ENCODE results near the gene ADCY3. TPM values are rescaled to one million over a fixed set of nuclear protein-coding genes. Genes with fewer than 3 reads are reported as not detected.

The ADCY3 gene
- polyA plus RNA-seq, 1 donor (not counting 4 experiments of a cell fraction or from before 2014, with no cell fraction given), result 33.2 TPM

GRCh38 chr2:24771061-24771460 lies 149.0 kb downstream of the ADCY3 start:
- H3K27ac ChIP-seq (ENCODE audit: control insufficient read depth, insufficient read depth, low read length), result no peak overlapping the region
- no peak overlapping the region for H3K4me3 ChIP-seq (ENCODE audit: control insufficient read depth in 2 of 3, extremely low read depth in 1 of 3, insufficient read depth in 2 of 3, low read depth in 1 of 3, low read length in 3 of 3)
- H3K36me3 ChIP-seq (ENCODE audit: control insufficient read depth in 2 of 2, extremely low read depth in 1 of 2, insufficient read depth in 2 of 2, low read length in 2 of 2), result no peaks in the 10 kb centered on the region
- H3K4me1 ChIP-seq (ENCODE audit: control insufficient read depth, extremely low read depth, insufficient read depth, low read length), result no peaks in the 10 kb centered on the region
- TF ChIP-seq, protein P1, sequence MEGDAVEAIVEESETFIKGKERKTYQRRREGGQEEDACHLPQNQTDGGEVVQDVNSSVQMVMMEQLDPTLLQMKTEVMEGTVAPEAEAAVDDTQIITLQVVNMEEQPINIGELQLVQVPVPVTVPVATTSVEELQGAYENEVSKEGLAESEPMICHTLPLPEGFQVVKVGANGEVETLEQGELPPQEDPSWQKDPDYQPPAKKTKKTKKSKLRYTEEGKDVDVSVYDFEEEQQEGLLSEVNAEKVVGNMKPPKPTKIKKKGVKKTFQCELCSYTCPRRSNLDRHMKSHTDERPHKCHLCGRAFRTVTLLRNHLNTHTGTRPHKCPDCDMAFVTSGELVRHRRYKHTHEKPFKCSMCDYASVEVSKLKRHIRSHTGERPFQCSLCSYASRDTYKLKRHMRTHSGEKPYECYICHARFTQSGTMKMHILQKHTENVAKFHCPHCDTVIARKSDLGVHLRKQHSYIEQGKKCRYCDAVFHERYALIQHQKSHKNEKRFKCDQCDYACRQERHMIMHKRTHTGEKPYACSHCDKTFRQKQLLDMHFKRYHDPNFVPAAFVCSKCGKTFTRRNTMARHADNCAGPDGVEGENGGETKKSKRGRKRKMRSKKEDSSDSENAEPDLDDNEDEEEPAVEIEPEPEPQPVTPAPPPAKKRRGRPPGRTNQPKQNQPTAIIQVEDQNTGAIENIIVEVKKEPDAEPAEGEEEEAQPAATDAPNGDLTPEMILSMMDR (optimal IDR thresholded peaks at IDR 0.05 in 1 of 3, IDR thresholded peaks at IDR 0.05 in 1 of 3, conservative IDR thresholded peaks at IDR 0.05 in 1 of 3; ENCODE audit: extremely low read depth in 1 of 3, insufficient read depth in 2 of 3, low read length in 3 of 3), result no peak
- no peak for TF ChIP-seq EZH2 (IDR thresholded peaks at IDR 0.05; ENCODE audit: low read length)
- H4K20me1 ChIP-seq (ENCODE audit: control insufficient read depth, extremely low read depth, insufficient read depth, low read length), result no peaks in the 10 kb centered on the region
- no peaks in the 10 kb centered on the region for H3K9me3 ChIP-seq (ENCODE audit: control insufficient read depth, low read depth, low read length)
- no peak overlapping the region for H2AFZ ChIP-seq (ENCODE audit: control insufficient read depth, low read length)
- dilution Hi-C loops (cut with MboI; ENCODE audit: extremely low pct_ligation_motif_present, low sequenced_read_pairs), result no loop called here
- no peaks in the 10 kb centered on the region for H3K79me2 ChIP-seq (ENCODE audit: control insufficient read depth, insufficient read depth, low read length)
- no peak overlapping the region for H3K4me2 ChIP-seq (ENCODE audit: control insufficient read depth, extremely low read depth, insufficient read depth, low read depth, low read length)
- DNase-seq (ENCODE audit: low read depth, low spot score) (no peak), FAIRE-seq (no peak)
- no peak overlapping the region for H3K9ac ChIP-seq (ENCODE audit: control insufficient read depth, extremely low read depth, insufficient read depth, low read length)
- H3K27me3 ChIP-seq (ENCODE audit: control insufficient read depth, extremely low read depth, insufficient read depth, low read length), result no peaks in the 10 kb centered on the region
- H3K9me1 ChIP-seq (ENCODE audit: control insufficient read depth, extremely low read depth, insufficient read depth, low read length), result no peaks in the 10 kb centered on the region

Small RNA genes lying within 50 kb of the gene (small RNA-seq; reads per million reads assigned to genes)
- gene AC013267.1 (ENCODE audit: insufficient read length in 3 of 3, low read depth in 3 of 3, low replicate concordance in 1 of 3), result 0 reads per million in 3 experiments
- gene RF00016 (ENCODE audit: insufficient read length in 3 of 3, low read depth in 3 of 3, low replicate concordance in 1 of 3), result 0 to 0.07 (median 0) reads per million in 3 experiments

Other genes starting within 250 kb of the ADCY3 start
- gene PTRHD1, start 126.8 kb downstream of the ADCY3 start, polyA plus RNA-seq, result 15.8 to 37.7 TPM (median 36.9 TPM) in 3 replicates
- 4.2 to 14.2 TPM (median 12.1 TPM) in 3 replicates for gene CENPO, start 126.8 kb downstream of the ADCY3 start, polyA plus RNA-seq
- 2.8 to 3.4 TPM (median 2.9 TPM) in 3 replicates for gene DNAJC27, start 51.7 kb upstream of the ADCY3 start, polyA plus RNA-seq
- gene EFR3B, start 121.8 kb upstream of the ADCY3 start, polyA plus RNA-seq, result 0.09 to 0.14 TPM (median 0.13 TPM) in 3 replicates
- gene POMC, start 248.3 kb upstream of the ADCY3 start, polyA plus RNA-seq, result 0.13 TPM in 1 of 3 replicates, not detected in the others

Data from keratinocyte (primary cell).